HEK293 (cell line): ENCODE data around the gene CTSA.

ENCODE experiments used
- CTCF ChIA-PET: fragments of 350-600 bp; formaldehyde crosslinking; extraction: SDS; loops from one replicate; lab custom pipeline; 2021; ENCODE audit warnings: antibody characterized with exemption; lab: Yijun Ruan, JAX
- POLR2A ChIA-PET: fragments of 300-600 bp; formaldehyde crosslinking; extraction: SDS; loops from one replicate; lab custom pipeline; 2020; ENCODE audit warnings: antibody characterized with exemption, inconsistent platforms; lab: Yijun Ruan, JAX
- H3K27ac ChIP-seq: fragments of 200-500 bp; sonication (Bioruptor generic); 2 replicates; pipeline ENCODE4 v1.5.1; 2014; ENCODE audit warnings: low read depth, low read length, control low read depth, inconsistent platforms; ENCODE audit errors: extremely low read depth
- H3K36me3 ChIP-seq, 2 experiments: fragments of 200-500 bp in 1 of 2; sonication (Bioruptor generic) in 1 of 2; 1 replicate in 1 of 2; 2 replicates in 1 of 2; pipeline ENCODE4 v1.5.1; 2014 to 2017; ENCODE audit warnings: inconsistent platforms in 2 of 2, low read length in 2 of 2; ENCODE audit not compliant: control insufficient read depth in 2 of 2, insufficient read depth in 1 of 2
- H3K4me1 ChIP-seq: fragments of 200-500 bp; sonication (Bioruptor generic); 2 replicates; pipeline ENCODE4 v1.5.1; 2014; ENCODE audit warnings: mild to moderate bottlenecking, low read length, inconsistent platforms; ENCODE audit not compliant: control insufficient read depth, insufficient read depth
- H3K4me3 ChIP-seq: 2 replicates; pipeline ENCODE4 v1.5.1; 2011; ENCODE audit warnings: low read depth, mild to moderate bottlenecking, control low read depth, low read length, moderate library complexity
- H3K9me3 ChIP-seq: fragments of 200-500 bp; sonication (Bioruptor generic); 2 replicates; pipeline ENCODE4 v1.5.1; 2014; ENCODE audit warnings: low read depth, low read length, inconsistent platforms; ENCODE audit not compliant: control insufficient read depth, insufficient read depth
- KLF10 ChIP-seq: fragments of 450-650 bp; IDR thresholded peaks from 2 replicates; pipeline ENCODE4 v1.5.1; 2018; ENCODE audit warnings: missing biosample characterization, mild to moderate bottlenecking, missing genetic modification characterization
- KLF7 ChIP-seq: fragments of 450-650 bp; formaldehyde crosslinking; IDR thresholded peaks from 2 replicates; pipeline ENCODE4 v1.5.1; 2016; ENCODE audit warnings: missing biosample characterization, missing genetic modification characterization, borderline replicate concordance
- ZBTB10 ChIP-seq: fragments of 450-650 bp; formaldehyde crosslinking; IDR thresholded peaks from 2 replicates; pipeline ENCODE4 v1.5.1; 2016; ENCODE audit warnings: missing biosample characterization, missing genetic modification characterization
- ZNF114 ChIP-seq: fragments of 450-650 bp; formaldehyde crosslinking; IDR thresholded peaks from 2 replicates; pipeline ENCODE4 v1.5.0; 2017; ENCODE audit warnings: missing biosample characterization, missing genetic modification characterization
- ZNF138 ChIP-seq: fragments of 450-650 bp; formaldehyde crosslinking; IDR thresholded peaks from 2 replicates; pipeline ENCODE4 v1.5.1; 2016; ENCODE audit warnings: missing biosample characterization, missing genetic modification characterization, borderline replicate concordance
- ZNF223 ChIP-seq: fragments of 450-650 bp; formaldehyde crosslinking; IDR thresholded peaks from 2 replicates; pipeline ENCODE4 v1.5.1; 2016; ENCODE audit warnings: missing biosample characterization, missing genetic modification characterization
- ZNF398 ChIP-seq: fragments of 450-650 bp; formaldehyde crosslinking; IDR thresholded peaks from 2 replicates; pipeline ENCODE4 v1.5.1; 2017; ENCODE audit warnings: missing biosample characterization, missing genetic modification characterization
- ZNF473 ChIP-seq: fragments of 450-650 bp; formaldehyde crosslinking; IDR thresholded peaks from 2 replicates; pipeline ENCODE4 v1.5.1; 2017; ENCODE audit warnings: missing biosample characterization, missing genetic modification characterization
- ZNF514 ChIP-seq: fragments of 450-650 bp; formaldehyde crosslinking; IDR thresholded peaks from 2 replicates; pipeline ENCODE4 v1.5.1; 2016; ENCODE audit warnings: missing biosample characterization, missing genetic modification characterization
- ZNF518A ChIP-seq: fragments of 450-650 bp; formaldehyde crosslinking; conservative IDR thresholded peaks from 2 replicates; pipeline ENCODE4 v1.5.1; 2016; ENCODE audit warnings: low read depth, missing biosample characterization, missing genetic modification characterization
- ZNF548 ChIP-seq: fragments of 450-650 bp; formaldehyde crosslinking; IDR thresholded peaks from 2 replicates; pipeline ENCODE4 v1.5.1; 2016; ENCODE audit warnings: missing biosample characterization, missing genetic modification characterization
- ZNF558 ChIP-seq: fragments of 450-650 bp; formaldehyde crosslinking; IDR thresholded peaks from 2 replicates; pipeline ENCODE4 v1.5.1; 2016; ENCODE audit warnings: missing biosample characterization, missing genetic modification characterization
- ZNF624 ChIP-seq: fragments of 450-650 bp; formaldehyde crosslinking; IDR thresholded peaks from 2 replicates; pipeline ENCODE4 v1.5.1; 2017; ENCODE audit warnings: missing biosample characterization, missing genetic modification characterization
- ZNF747 ChIP-seq: fragments of 450-650 bp; formaldehyde crosslinking; IDR thresholded peaks from 2 replicates; pipeline ENCODE4 v1.5.1; 2016; ENCODE audit warnings: missing biosample characterization, missing genetic modification characterization
- ZNF843 ChIP-seq: fragments of 450-650 bp; formaldehyde crosslinking; IDR thresholded peaks from 2 replicates; pipeline ENCODE4 v1.5.1; 2016; ENCODE audit warnings: missing biosample characterization, missing genetic modification characterization
- ZSCAN16 ChIP-seq: fragments of 450-650 bp; formaldehyde crosslinking; IDR thresholded peaks from 2 replicates; pipeline ENCODE4 v1.5.1; 2016; ENCODE audit warnings: missing biosample characterization, missing genetic modification characterization

The CTSA gene

GRCh38 chr20:45944151-45944964 is 53.2 kb downstream of the CTSA start:
- Histone ChIP-seq H3K36me3 (peaks cover 6 to 88% of the 10 kb centered on the region in 2 experiments; a peak in 2 of 3 replicates), H3K27ac (no peak overlapping the region), H3K4me1 (no peaks in the 10 kb centered on the region), H3K9me3 (no peaks in the 10 kb centered on the region), H3K4me3 (no peak overlapping the region)
- POLR2A ChIA-PET, result interaction anchor here (0.5 to 2.2 kb wide), 3 partner anchors 10 to 105 kb away, joined by 3 to 18 read pairs (median 7); partner anchors contain the start of gene PCIF1
- TF ChIP-seq ZNF548 (tag by site-specific recombination), result no peak
- no peak for TF ChIP-seq ZNF223 (tag by site-specific recombination)
- TF ChIP-seq ZNF114, result no peak
- TF ChIP-seq ZNF518A, result no peak
- TF ChIP-seq ZNF624, result no peak
- no peak for TF ChIP-seq ZNF514 (tag by site-specific recombination)
- no peak for TF ChIP-seq ZNF747 (tag by site-specific recombination)
- TF ChIP-seq ZNF398, result no peak
- TF ChIP-seq ZNF473 (tag by site-specific recombination), result no peak
- TF ChIP-seq ZBTB10, result no peak
- TF ChIP-seq ZNF558 (tag by site-specific recombination), result no peak
- TF ChIP-seq ZSCAN16 (tag by site-specific recombination), result no peak
- no peak for TF ChIP-seq ZNF138 (tag by site-specific recombination)
- TF ChIP-seq ZNF843, result no peak
- no peak for TF ChIP-seq KLF7 (tag by site-specific recombination)
- no peak for TF ChIP-seq KLF10
- CTCF ChIA-PET, result interaction anchor here (0.6 to 1.4 kb wide), 3 partner anchors 18 to 146 kb away, joined by 3 to 7 read pairs (median 4); no protein-coding TSS in a partner anchor
